HG02938 (cell line): Measurements from ENCODE around the gene EML6.

Experiments
- ATAC-seq: cut with Tn5 transposase; IDR thresholded peaks from one replicate; pipeline ENCODE4 v1.9.1; 2021; ENCODE audit warnings: mild to moderate bottlenecking, moderate library complexity; ENCODE audit not compliant: unreplicated experiment

Gene EML6

DNA sequence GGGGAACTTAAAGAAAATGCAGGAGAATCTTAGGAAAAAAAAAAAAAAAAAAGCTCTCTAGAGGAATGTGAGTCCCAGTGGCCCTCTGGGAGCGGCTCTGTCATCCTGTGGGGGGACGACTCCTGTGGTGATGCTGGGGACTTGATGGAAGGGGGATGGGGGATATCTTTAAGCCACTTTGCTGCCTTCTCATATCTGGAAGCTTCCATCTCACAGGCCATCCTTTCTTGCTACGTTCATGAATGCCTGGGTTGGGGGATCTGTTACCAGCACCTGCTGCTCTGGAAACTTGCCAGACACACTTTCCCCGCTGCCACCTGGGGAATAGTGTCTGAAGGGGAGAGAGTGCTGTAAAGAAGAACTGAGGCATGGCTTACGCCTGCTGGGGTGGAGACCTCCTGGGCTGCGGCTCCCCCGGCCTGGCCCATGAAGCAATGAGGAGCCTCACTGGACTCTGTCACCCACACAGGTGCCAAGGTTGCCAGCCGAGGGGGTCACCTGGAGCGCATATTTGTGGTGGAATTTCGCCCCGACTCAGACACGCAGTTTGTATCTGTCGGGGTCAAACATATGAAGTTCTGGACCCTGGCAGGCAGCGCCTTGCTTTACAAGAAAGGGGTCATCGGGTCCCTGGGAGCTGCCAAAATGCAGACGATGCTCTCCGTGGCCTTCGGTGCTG, 234.0 kb downstream of the EML6 start:
- ATAC-seq = no peak

GRCh38 chr2:54958717-54959371, 235.4 kb downstream of the EML6 start:
- ATAC-seq = no peak

GRCh38 chr2:54960164-54960563, 236.7 kb downstream of the EML6 start:
- no peak for ATAC-seq

- ATAC-seq = no peak
Observed at GRCh38 chr2:54962511-54962910, 239.0 kb downstream of the EML6 start.

GRCh38 chr2:54962935-54963440, 239.5 kb downstream of the EML6 start:
- no peak for ATAC-seq

GRCh38 chr2:54963476-54963875, 240.0 kb downstream of the EML6 start:
- no peak for ATAC-seq

GRCh38 chr2:54964271-54964670, 240.8 kb downstream of the EML6 start:
- ATAC-seq = no peak

DNA sequence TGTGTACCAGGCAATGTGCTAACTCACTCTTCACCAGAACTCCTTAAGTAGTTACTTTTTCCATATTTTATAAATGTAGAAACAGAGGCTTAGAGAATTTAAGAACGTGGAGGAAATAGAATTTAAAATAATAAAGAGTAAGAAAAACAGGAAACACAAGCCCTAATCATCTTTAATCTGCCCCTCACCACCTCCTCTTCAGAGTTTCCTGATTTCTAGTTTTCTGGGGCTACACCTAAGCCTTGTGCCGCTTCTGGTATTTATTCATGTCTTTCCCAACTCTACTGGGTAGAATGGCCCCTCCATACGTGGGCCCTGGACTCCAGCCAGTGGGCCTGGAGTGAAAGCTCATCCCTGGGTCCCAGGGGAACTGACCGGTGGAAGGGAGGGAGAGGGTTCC, 241.4 kb downstream of the EML6 start:
- no peak for ATAC-seq

DNA sequence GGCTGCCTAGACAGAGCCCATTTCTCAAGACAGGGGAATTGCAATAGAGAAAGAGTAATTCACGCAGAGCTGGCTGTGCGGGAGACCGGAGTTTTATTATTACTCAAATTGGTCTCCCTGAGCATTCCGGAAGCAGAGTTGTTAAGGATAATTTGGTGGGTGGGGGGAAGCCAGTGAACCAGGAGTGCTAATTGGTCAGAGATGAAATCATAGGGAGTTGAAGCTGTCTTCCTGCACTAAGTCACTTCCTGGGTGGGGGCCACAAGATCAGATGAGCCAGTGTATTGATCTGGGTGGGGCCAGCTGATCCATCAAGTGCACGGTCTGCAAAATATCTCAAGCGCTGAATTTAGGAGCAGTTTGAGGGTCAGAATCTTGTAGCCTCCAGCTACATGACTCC, 242.0 kb downstream of the EML6 start:
- no peak for ATAC-seq

DNA sequence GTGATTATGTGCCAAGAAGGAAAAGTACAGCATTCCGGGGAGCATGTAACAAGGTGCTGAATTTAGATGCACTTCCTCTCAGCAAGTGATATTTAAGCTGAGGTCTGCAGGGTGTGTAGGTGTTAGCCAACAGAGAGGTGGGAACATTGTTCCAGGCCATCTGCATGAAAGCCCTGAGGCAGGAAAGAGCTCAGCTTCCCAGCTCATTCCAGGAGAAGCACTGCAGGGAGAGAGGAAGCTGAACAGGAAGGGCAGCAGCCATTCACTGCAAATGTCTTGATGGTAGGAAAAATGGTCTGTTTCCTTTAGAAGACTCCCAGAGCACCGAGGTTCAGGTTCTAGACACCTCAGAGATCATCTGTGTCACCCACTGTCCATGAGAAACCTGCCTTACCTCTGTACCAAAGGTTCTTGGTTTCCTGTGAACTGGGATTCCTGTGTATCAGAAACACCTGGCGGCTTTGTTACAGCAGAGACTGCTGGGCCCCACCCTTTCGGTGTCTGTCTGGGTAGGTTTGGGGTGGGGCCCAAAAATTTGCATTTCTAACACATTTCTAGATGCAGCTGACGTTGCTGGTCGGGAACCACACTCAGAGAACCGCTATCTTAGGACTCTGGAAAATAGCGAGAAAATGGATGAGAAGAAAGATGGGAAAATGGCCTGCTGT, 242.8 kb downstream of the EML6 start:
- ATAC-seq = no peak

- ATAC-seq = no peak
Observed at GRCh38 chr2:54966837-54967236, 243.4 kb downstream of the EML6 start.

- no peak for ATAC-seq
Observed at GRCh38 chr2:54967269-54967668, 243.8 kb downstream of the EML6 start.

GRCh38 chr2:54967759-54968365, 244.4 kb downstream of the EML6 start:
- ATAC-seq = no peak

- no peak for ATAC-seq
Observed at GRCh38 chr2:54968561-54969218, 245.2 kb downstream of the EML6 start.

GRCh38 chr2:54969295-54969939, 246.0 kb downstream of the EML6 start:
- ATAC-seq = no peak

DNA sequence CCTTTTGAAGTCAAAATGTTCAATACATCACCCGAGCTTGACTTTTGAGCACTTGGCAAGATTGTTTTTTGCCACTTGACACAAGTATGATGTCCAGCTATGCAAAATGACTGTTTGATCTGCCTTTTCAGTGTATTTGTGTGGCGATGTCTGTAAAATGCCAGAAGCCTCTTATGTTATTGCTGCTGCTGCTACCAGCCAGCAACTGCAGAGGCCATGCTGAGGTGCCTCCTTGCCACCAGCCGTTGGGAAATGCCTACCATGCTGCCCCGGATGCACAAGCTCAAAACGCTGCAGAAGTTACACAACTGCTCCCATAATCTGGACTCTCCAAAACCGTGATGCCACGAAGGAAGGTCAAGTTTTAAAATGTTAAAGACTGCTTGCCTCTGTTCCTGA, 246.5 kb downstream of the EML6 start:
- ATAC-seq = no peak

GRCh38 chr2:54975175-54975574, 251.7 kb downstream of the EML6 start:
- ATAC-seq = no peak

DNA sequence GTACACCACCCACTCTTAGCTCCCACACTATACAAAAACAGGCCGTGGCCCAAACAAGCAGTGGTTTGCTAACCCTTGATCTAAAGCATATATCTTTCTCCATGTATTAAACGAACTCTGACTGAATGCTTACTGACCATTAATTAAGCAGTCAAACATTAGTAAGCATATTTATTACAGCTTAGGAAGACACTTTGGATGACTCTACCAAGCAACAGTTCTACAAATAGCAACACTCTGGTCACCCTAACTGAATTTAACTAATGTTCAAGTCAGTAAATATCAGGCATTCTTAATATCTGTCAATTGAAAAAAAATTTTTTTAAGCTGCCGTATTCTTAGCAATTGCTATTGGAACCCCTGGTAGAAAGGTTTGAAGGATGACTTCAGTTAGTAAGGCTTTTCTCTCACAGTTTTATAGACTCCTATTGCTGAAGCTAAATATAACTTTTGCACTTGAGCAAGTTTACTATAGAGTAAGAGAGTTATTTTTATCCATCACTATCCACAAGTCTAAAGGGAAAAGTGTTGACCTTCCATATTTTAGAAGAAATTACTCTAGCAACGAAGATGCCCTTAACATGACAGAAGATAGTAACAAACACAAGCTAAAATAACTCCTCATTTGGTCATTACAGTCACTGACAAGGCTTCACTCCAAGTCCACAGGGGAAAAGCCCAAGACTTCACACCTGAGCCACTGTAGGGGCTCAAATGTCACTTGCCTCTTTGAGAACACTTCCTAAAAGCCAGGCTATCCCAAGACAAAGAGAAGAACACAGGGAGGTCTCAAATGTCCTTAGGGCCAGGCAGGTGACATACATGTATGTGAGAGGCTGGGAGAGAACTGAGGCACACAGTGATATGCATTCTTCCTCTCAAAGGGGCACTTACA, 252.4 kb downstream of the EML6 start:
- no peak for ATAC-seq

GRCh38 chr2:54977149-54977548, 253.7 kb downstream of the EML6 start:
- ATAC-seq = peak; percentile 84
